WERI-Rb-1 (cell line): ENCODE results near the gene YES1.

Experiments
- DNase-seq: peaks from one replicate; pipeline ENCODE4 v3.0.0-alpha.2; 2020
- H3K27ac ChIP-seq: fragments of 250-450 bp; sonication (Bioruptor Pico); 2 replicates; pipeline ENCODE4 v1.5.1; 2020; ENCODE audit warnings: mild to moderate bottlenecking, moderate library complexity
- H3K27me3 ChIP-seq: fragments of 250-450 bp; sonication (Bioruptor Pico); 2 replicates; pipeline ENCODE4 v1.5.1; 2021; ENCODE audit warnings: mild to moderate bottlenecking, low read depth, moderate library complexity; ENCODE audit not compliant: insufficient read depth, severe bottlenecking
- H3K36me3 ChIP-seq: fragments of 250-450 bp; sonication (Bioruptor Pico); 2 replicates; pipeline ENCODE4 v1.5.1; 2020; ENCODE audit warnings: mild to moderate bottlenecking, moderate library complexity
- H3K4me3 ChIP-seq: 2 replicates; pipeline ENCODE4 v1.5.1; 2011; ENCODE audit warnings: low read depth, mild to moderate bottlenecking, control low read depth, low read length
- H3K9me3 ChIP-seq: fragments of 250-450 bp; sonication (Bioruptor Pico); 2 replicates; pipeline ENCODE4 v1.5.1; 2021; ENCODE audit warnings: mild to moderate bottlenecking, moderate library complexity; ENCODE audit not compliant: severe bottlenecking
- TF ChIP-seq, protein P1 (sequence below): IDR thresholded peaks from 2 replicates; pipeline ENCODE4 v1.5.1; 2011; ENCODE audit warnings: low read depth, mild to moderate bottlenecking, control low read depth, inconsistent platforms, low read length

YES1 gene

DNA sequence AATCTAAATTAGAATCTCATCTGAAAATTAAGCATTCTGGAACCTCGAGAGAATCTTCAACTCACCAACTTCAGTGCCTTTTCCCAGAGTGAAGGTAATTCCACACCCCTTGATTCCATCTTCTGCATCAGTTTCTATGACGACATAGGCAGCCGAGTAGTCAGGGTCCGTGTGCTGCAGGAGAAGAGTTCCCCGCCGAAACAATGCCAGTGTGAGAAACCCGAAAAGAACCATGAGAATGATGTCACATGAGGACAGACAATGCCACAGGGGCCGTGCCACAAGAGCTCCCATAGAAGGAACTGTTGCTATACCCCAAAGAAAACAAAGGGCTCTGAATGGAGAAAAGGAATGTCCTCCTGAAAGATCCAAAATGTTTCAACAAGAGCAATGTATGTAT is 105.6 kb downstream of the YES1 start:
- TF ChIP-seq, protein P1, sequence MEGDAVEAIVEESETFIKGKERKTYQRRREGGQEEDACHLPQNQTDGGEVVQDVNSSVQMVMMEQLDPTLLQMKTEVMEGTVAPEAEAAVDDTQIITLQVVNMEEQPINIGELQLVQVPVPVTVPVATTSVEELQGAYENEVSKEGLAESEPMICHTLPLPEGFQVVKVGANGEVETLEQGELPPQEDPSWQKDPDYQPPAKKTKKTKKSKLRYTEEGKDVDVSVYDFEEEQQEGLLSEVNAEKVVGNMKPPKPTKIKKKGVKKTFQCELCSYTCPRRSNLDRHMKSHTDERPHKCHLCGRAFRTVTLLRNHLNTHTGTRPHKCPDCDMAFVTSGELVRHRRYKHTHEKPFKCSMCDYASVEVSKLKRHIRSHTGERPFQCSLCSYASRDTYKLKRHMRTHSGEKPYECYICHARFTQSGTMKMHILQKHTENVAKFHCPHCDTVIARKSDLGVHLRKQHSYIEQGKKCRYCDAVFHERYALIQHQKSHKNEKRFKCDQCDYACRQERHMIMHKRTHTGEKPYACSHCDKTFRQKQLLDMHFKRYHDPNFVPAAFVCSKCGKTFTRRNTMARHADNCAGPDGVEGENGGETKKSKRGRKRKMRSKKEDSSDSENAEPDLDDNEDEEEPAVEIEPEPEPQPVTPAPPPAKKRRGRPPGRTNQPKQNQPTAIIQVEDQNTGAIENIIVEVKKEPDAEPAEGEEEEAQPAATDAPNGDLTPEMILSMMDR, result no peak
- no peak for DNase-seq

DNA sequence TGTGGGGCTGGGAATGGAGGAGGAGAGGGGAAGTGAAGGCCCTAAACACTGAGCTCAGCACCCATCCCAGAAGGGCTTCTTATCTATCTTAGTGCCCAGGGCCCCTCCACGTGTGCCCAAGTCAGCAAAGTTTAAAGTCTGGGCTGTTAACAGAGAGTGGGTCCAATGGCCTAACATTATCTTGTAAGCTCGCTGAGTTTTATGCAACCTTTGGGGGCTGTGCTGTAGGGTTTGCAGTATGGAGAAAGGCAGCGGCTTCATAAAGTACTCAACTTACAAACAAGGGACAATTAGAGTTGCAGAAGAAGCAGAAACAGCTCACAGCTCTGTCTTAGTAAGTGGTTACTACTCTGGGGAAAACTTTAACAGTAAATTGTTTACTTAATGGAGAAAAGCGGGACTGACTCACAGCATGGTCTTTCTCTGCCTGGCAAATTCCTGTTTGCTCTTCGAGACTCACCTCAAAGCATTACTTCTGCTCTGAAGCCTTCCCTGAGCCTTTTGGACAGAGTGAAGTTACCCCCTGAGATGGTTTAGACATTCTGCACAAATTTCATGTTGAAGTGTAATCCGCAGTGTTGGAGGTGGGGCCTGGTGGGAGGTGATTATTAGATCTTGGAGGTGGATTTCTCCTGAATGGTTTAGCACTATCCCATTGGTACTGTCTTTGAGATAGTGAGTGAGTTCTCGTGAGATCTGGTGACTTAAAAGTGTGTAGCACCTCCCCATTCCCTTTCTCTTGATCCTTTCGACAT is 108.7 kb downstream of the YES1 start:
- H3K4me3 ChIP-seq, result no peak overlapping the region
- no peak overlapping the region for H3K27ac ChIP-seq
- no peaks in the 10 kb centered on the region for H3K9me3 ChIP-seq
- no peaks in the 10 kb centered on the region for H3K27me3 ChIP-seq
- TF ChIP-seq, protein P1, result no peak
- H3K36me3 ChIP-seq, result peaks cover 3% of the 10 kb centered on the region
- no peak for DNase-seq

More for the DNA sequence above, 105.6 kb downstream of the YES1 start:
- Histone ChIP-seq H3K27me3 (no peaks in the 10 kb centered on the region), H3K27ac (no peak overlapping the region), H3K4me3 (no peak overlapping the region), H3K36me3 (peaks cover 9% of the 10 kb centered on the region), H3K9me3 (no peaks in the 10 kb centered on the region)

DNA sequence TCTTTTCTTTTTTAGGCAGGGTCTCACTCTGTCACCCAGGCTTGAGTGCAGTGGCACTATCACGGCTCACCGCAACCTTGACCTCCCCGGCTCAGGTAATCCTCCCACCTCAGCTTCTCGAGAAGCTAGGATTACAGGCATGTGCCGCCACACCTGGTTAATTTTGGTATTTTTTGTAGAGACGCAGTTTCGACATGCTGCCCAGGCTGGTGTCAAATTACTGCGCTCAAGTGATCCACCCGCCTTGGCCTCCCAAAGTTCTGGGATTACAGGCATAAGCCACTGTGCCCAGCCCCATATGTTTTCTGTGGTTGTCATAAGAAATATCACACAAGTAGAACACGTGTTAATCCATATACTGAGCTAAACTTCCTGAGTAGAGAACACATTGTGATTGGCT is 114.2 kb downstream of the YES1 start:
- Histone ChIP-seq H3K36me3 (peaks cover 4% of the 10 kb centered on the region), H3K27me3 (no peaks in the 10 kb centered on the region), H3K4me3 (no peak overlapping the region), H3K27ac (no peak overlapping the region), H3K9me3 (no peaks in the 10 kb centered on the region)
- TF ChIP-seq, protein P1, result no peak
- DNase-seq, result peak; percentile 36

DNA sequence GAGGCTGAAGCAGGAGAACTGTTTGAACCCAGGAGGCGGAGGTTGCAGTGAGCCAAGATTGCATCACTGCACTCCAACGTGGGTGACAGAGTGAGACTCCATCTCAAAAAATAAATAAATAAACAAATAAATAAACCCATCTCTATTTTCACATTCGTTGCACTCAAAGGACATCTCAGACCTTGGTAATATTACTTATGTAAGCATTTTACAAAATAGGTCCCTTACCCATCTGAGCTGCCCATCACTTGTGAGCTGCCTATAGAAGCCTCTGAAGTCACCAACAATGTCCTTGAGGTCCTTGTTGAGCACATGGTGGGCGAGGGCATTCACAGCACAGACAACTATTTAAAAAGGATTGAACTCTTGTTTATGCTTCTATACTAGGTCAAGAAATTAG is 115.0 kb downstream of the YES1 start:
- TF ChIP-seq, protein P1, result no peak
- peaks cover 7% of the 10 kb centered on the region for H3K36me3 ChIP-seq
- no peaks in the 10 kb centered on the region for H3K27me3 ChIP-seq
- H3K27ac ChIP-seq, result no peak overlapping the region
- H3K9me3 ChIP-seq, result no peaks in the 10 kb centered on the region
- H3K4me3 ChIP-seq, result no peak overlapping the region
- DNase-seq, result no peak

DNA sequence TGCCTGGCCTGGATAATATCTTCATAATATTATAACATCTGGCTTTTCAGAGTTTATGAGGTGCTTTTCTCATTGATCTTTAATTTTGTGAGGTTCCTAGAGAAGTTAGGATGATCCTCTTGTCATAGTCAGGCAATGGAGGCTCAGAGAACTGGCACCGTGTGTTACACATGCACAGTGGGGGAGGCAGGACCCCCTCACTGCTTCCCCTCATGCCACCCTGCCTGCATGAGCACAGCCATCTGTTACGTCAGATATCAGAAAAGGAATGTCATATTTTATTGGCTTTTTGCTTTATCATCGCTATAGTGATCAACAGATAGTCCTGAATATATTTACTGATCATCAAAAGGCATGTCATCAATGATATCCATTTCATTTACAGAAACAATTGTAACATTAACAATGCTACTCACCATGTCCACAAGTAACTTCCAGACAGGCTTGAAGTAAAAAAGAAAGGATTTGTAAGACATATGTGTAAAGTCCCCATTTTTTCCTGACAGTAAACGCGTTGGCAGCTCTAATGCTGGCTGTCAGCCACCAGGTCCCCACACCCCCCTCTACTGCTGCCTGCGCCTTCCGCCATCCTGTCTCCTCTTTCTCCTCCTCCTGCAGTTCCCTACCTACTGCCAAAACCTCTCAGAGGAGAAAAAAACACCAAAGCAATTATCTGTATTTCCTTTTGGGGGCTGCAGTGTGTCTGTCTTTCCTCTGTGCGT is 118.4 kb downstream of the YES1 start:
- Histone ChIP-seq H3K9me3 (no peaks in the 10 kb centered on the region), H3K4me3 (no peak overlapping the region), H3K27ac (no peak overlapping the region), H3K36me3 (peaks cover 7% of the 10 kb centered on the region), H3K27me3 (no peaks in the 10 kb centered on the region)
- no peak for DNase-seq
- TF ChIP-seq, protein P1, result no peak
